H1 (cell line): ENCODE measurements around the gene CLEC16A. TPM values are rescaled to one million over a fixed set of nuclear protein-coding genes. Genes with fewer than 3 reads are reported as not detected.

Experiments used
- CTCF ChIA-PET: fragments of 300-600 bp; sonication (Branson Sonifier 250); formaldehyde crosslinking; loops from one replicate; lab custom pipeline; 2021; ENCODE audit not compliant: partially characterized antibody; lab: Charles Lee
- POLR2A ChIA-PET: fragments of 300-600 bp; sonication (Branson Sonifier 250); formaldehyde crosslinking; loops from one replicate; lab custom pipeline; 2021; ENCODE audit warnings: inconsistent platforms; ENCODE audit not compliant: partially characterized antibody; lab: Charles Lee
- DNase-seq, 2 experiments: peaks; one replicate each; pipeline versions ENCODE4 v3.0.0 to v3.0.0-alpha.2; 2010 to 2022; ENCODE audit warnings: low spot score in 2 of 2, low read depth in 1 of 2, mixed read lengths in 1 of 2
- FAIRE-seq: peaks from 2 replicates; lab custom pipeline; 2011; peaks lifted over from hg19 to GRCh38; lab: Jason Lieb, UNC
- H2AFZ ChIP-seq: 2 replicates; pipeline ENCODE4 v1.8.1; 2012; ENCODE audit warnings: low read length, inconsistent platforms
- H2AK5ac ChIP-seq: 2 replicates; pipeline ENCODE4 v1.6.1; 2013; ENCODE audit warnings: low read depth, low read length
- H2BK120ac ChIP-seq: replicated peaks from 2 replicates; pipeline ENCODE3; 2013; ENCODE audit warnings: low read depth, low read length, inconsistent platforms
- H2BK12ac ChIP-seq: 2 replicates; pipeline ENCODE4 v1.6.1; 2013; ENCODE audit warnings: low read depth, low read length
- H2BK15ac ChIP-seq: 2 replicates; pipeline ENCODE4 v1.6.1; 2013; ENCODE audit warnings: low read length
- H2BK20ac ChIP-seq: 2 replicates; pipeline ENCODE4 v1.6.1; 2013; ENCODE audit warnings: low read length
- H2BK5ac ChIP-seq: 2 replicates; pipeline ENCODE4 v1.6.1; 2013; ENCODE audit warnings: low read depth, low read length
- H3K14ac ChIP-seq: 2 replicates; pipeline ENCODE4 v1.6.1; 2013; ENCODE audit warnings: inconsistent platforms; ENCODE audit not compliant: insufficient read length
- H3K18ac ChIP-seq: 2 replicates; pipeline ENCODE4 v1.6.1; 2013; ENCODE audit warnings: low read length; ENCODE audit errors: extremely low read depth
- H3K23ac ChIP-seq: 2 replicates; pipeline ENCODE4 v1.6.1; 2013; ENCODE audit warnings: inconsistent platforms; ENCODE audit not compliant: insufficient read length
- H3K23me2 ChIP-seq: 2 replicates; pipeline ENCODE4 v1.6.1; 2013; ENCODE audit warnings: low read depth, low read length
- H3K27ac ChIP-seq: 2 replicates; pipeline ENCODE4 v1.6.1; 2011; ENCODE audit warnings: low read depth, low read length, inconsistent platforms
- H3K27me3 ChIP-seq, 4 experiments: replicated peaks in 1 of 4; 1 replicate in 1 of 4; 2 replicates in 3 of 4; pipeline versions ENCODE4 v1.6.1 to v1.8.1; 2011 to 2013; ENCODE audit warnings: low read length in 3 of 4, mild to moderate bottlenecking in 3 of 4, inconsistent platforms in 2 of 4, mixed read lengths in 2 of 4, moderate library complexity in 1 of 4; ENCODE audit not compliant: control insufficient read depth in 3 of 4, insufficient read depth in 3 of 4; ENCODE audit errors: extremely low read depth in 1 of 4
- H3K36me3 ChIP-seq, 4 experiments: 2 replicates each; pipeline versions ENCODE4 v1.6.1 to v1.8.1; 2011 to 2013; ENCODE audit warnings: mild to moderate bottlenecking in 4 of 4, low read length in 3 of 4, moderate library complexity in 2 of 4, control low read depth in 1 of 4, inconsistent platforms in 1 of 4; ENCODE audit not compliant: insufficient read depth in 4 of 4, control insufficient read depth in 2 of 4
- H3K4ac ChIP-seq: replicated peaks from 2 replicates; pipeline ENCODE3; 2013; ENCODE audit warnings: low read length, low read depth, mixed read lengths, inconsistent platforms; ENCODE audit not compliant: insufficient read length
- H3K4me1 ChIP-seq, 4 experiments: replicated peaks in 1 of 4; 1 replicate in 1 of 4; 2 replicates in 3 of 4; pipeline versions ENCODE4 v1.6.1 to v1.8.1; 2011 to 2013; ENCODE audit warnings: low read length in 3 of 4, inconsistent platforms in 2 of 4, mixed read lengths in 1 of 4; ENCODE audit not compliant: insufficient read depth in 4 of 4, control insufficient read depth in 3 of 4
- H3K4me2 ChIP-seq, 2 experiments: 2 replicates each; pipeline versions ENCODE4 v1.6.1 to v1.8.1; 2011 to 2013; ENCODE audit warnings: low read depth in 2 of 2, low read length in 2 of 2, control low read depth in 1 of 2, inconsistent platforms in 1 of 2, mild to moderate bottlenecking in 1 of 2; ENCODE audit not compliant: insufficient read depth in 1 of 2
- H3K4me3 ChIP-seq, 4 experiments: fragments of 200-600, 300-600 bp in 1 of 4; sonication (generic), shearing (Covaris generic), sonication (Bioruptor Twin) in 1 of 4; 2 replicates each; pipeline versions ENCODE4 v1.5.1 to v1.8.1; 2011 to 2016; ENCODE audit warnings: low read length in 4 of 4, low read depth in 3 of 4, control low read depth in 2 of 4, inconsistent platforms in 2 of 4, mild to moderate bottlenecking in 2 of 4, mixed read lengths in 1 of 4, moderate library complexity in 1 of 4; ENCODE audit not compliant: insufficient read depth in 2 of 4; ENCODE audit errors: extremely low read depth in 1 of 4
- H3K56ac ChIP-seq: replicated peaks from 2 replicates; pipeline ENCODE3; 2013; ENCODE audit warnings: low read depth, mild to moderate bottlenecking, mixed read lengths, low read length, inconsistent platforms; ENCODE audit not compliant: insufficient read length
- H3K79me1 ChIP-seq: 2 replicates; pipeline ENCODE4 v1.6.1; 2013; ENCODE audit warnings: low read depth, low read length, control low read depth
- H3K79me2 ChIP-seq, 2 experiments: 2 replicates each; pipeline versions ENCODE4 v1.6.1 to v1.8.1; 2012 to 2013; ENCODE audit warnings: low read length in 2 of 2, mild to moderate bottlenecking in 2 of 2, inconsistent platforms in 1 of 2; ENCODE audit not compliant: insufficient read depth in 2 of 2, control insufficient read depth in 1 of 2
- H3K9ac ChIP-seq, 4 experiments: replicated peaks in 1 of 4; 1 replicate in 1 of 4; 2 replicates in 3 of 4; pipeline versions ENCODE4 v1.6.1 to v1.8.1; 2011 to 2013; ENCODE audit warnings: low read depth in 3 of 4, low read length in 3 of 4, control low read depth in 2 of 4, mild to moderate bottlenecking in 2 of 4, moderate library complexity in 2 of 4, inconsistent platforms in 1 of 4; ENCODE audit errors: extremely low read depth in 1 of 4
- H3K9me3 ChIP-seq, 2 experiments: 2 replicates each; pipeline versions ENCODE4 v1.6.1 to v1.8.1; 2012 to 2013; ENCODE audit warnings: mild to moderate bottlenecking in 2 of 2, moderate library complexity in 2 of 2, control low read depth in 1 of 2, inconsistent platforms in 1 of 2, low read depth in 1 of 2, low read length in 1 of 2, mixed read lengths in 1 of 2; ENCODE audit not compliant: insufficient read depth in 2 of 2
- H4K20me1 ChIP-seq, 2 experiments: replicated peaks in 1 of 2; 2 replicates each; pipeline versions ENCODE3 to v1.8.1; 2011 to 2013; ENCODE audit warnings: inconsistent platforms in 2 of 2, low read length in 2 of 2, mild to moderate bottlenecking in 1 of 2; ENCODE audit not compliant: insufficient read depth in 2 of 2, control insufficient read depth in 1 of 2
- H4K5ac ChIP-seq: 2 replicates; pipeline ENCODE4 v1.6.1; 2013; ENCODE audit warnings: low read length, low read depth, mixed read lengths, inconsistent platforms; ENCODE audit not compliant: insufficient read length
- H4K8ac ChIP-seq: 2 replicates; pipeline ENCODE4 v1.8.0; 2013; ENCODE audit warnings: mild to moderate bottlenecking, moderate library complexity, low read length, inconsistent platforms; ENCODE audit not compliant: insufficient read depth; ENCODE audit errors: extremely low read depth
- H4K91ac ChIP-seq: replicated peaks from 2 replicates; pipeline ENCODE3; 2013; ENCODE audit warnings: low read length, mixed read lengths, inconsistent platforms; ENCODE audit not compliant: insufficient read length
- JUND ChIP-seq: IDR thresholded peaks from 2 replicates; pipeline ENCODE4 v1.6.1; 2011; ENCODE audit warnings: mild to moderate bottlenecking, improper control_type of control experiment, low read length
- WGBS, 2 experiments: shearing (Covaris generic) in 1 of 2; methylation state at CpG; one replicate each; pipeline versions ENCODE4 v1.1.6 to v1.1.7; 2013 to 2015; ENCODE audit warnings: low lambda C conversion rate in 2 of 2, mixed read lengths in 2 of 2, inconsistent platforms in 1 of 2, low coverage in 1 of 2, missing lambda C conversion rate in 1 of 2; ENCODE audit not compliant: insufficient replicate concordance in 2 of 2, insufficient coverage in 1 of 2, insufficient read length in 1 of 2; ENCODE audit errors: extremely low coverage in 1 of 2, missing lambda C conversion rate in 1 of 2; 5-methylcytosine and 5-hydroxymethylcytosine counted together
- polyA plus RNA-seq, 7 experiments: library from polyadenylated mRNA; depleted of rRNA in 3 of 7; stranded (reverse) in 5 of 7; unstranded in 2 of 7; fragments of >200 nt in 5 of 7; fragments of 200-250 nt in 2 of 7; gene quantifications; 1 replicate in 5 of 7; 2 replicates in 1 of 7; 4 replicates in 1 of 7; pipeline versions ENCODE4 v1.2.1 to v1.2.3, GENCODE V29; 2011 to 2013; ENCODE audit warnings: missing spikeins in 2 of 7, mixed read lengths in 2 of 7
- total RNA-seq: library from RNA; stranded (reverse); fragmentation: NEBNext Ultra II Directional; extraction: Animal tissue kit (Norgen Biotek cat#: 25700); gene quantifications from 2 replicates; pipeline ENCODE4 v1.2.1, GENCODE V29; 2021
- TF ChIP-seq, protein P1 (sequence below): IDR thresholded peaks from 2 replicates; pipeline ENCODE4 v1.6.1; 2011; ENCODE audit warnings: low read length, improper control_type of control experiment

Gene CLEC16A
- total and polyA plus RNA-seq, 2 of the 8 experiments (the other 6 are each of a cell fraction or from before 2014, with no cell fraction given) = 7.6 to 19.3 TPM

DNA sequence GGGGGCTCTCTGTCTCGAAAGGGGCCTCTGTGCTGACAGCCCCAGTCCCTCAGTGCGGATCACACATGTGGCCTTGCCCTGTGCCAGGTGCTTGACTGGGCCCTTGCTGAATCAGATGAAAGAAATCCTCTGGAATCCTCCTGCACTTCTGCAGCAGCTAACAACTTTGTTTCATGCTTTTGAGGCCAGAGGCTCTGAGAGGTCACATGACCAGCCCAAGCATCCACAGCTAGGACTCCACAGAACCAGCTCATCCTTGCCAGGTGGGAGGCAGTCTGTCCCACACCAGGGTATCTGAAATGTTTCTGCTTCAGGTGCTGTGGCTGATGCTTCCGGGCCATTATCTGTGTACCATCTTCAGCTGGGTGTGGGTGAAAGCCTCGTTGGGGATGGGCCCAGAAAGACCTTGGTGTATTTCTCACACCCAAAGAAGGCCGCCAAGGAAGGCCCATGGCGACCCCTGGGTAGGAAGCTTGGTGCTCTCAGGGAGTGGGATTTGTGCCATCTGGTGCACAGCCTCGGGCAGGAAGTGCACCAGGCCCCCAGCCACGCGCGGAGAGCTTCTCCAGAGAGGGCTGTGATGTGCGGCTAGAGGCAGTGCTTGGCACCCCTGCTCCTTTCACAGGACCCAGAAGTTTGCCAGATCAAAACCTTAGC lies 143.8 kb downstream of the CLEC16A start:
- Histone ChIP-seq H3K9me3 (no peaks in the 10 kb centered on the region), H3K9ac (no peak overlapping the region), H3K27me3 (no peaks in the 10 kb centered on the region), H2AFZ (no peak overlapping the region), H3K4me1 (peaks cover 0 to 9% (median 1%) of the 10 kb centered on the region in 4 experiments; a peak in 2 of 7 replicates), H3K23me2 (no peaks in the 10 kb centered on the region), H2BK20ac (no peak overlapping the region), H3K79me2 (no peaks in the 10 kb centered on the region), H3K56ac (no peak overlapping the region), H2BK120ac (no peak overlapping the region), H3K4ac (no peak overlapping the region), H2BK5ac (0 out of 2 replicates have a peak overlapping the region, but pooled peaks have one; percentile 3), H2BK12ac (no peak overlapping the region), H3K4me2 (no peak overlapping the region), H3K18ac (peak overlapping the region; percentile 53; the same call in 1 of the 2 replicates), H3K4me3 (no peak overlapping the region), H2BK15ac (no peak overlapping the region), H3K36me3 (no peaks in the 10 kb centered on the region), H2AK5ac (no peak overlapping the region), H3K79me1 (no peaks in the 10 kb centered on the region), H3K14ac (no peak overlapping the region), H3K27ac (no peak overlapping the region), H4K91ac (no peak overlapping the region), H4K8ac (no peak overlapping the region), H4K5ac (no peak overlapping the region), H4K20me1 (no peaks in the 10 kb centered on the region), H3K23ac (no peak overlapping the region)
- CTCF ChIA-PET = interaction anchor here (0.6 to 1.6 kb wide), 11 partner anchors 12 to 268 kb away, joined by 3 to 7 read pairs (median 3); no protein-coding TSS in a partner anchor
- WGBS, 2 experiments = 94% methylated on average over 11 of the region's 11 CpGs; no CpG with 5 or more reads in 1 of the 2 experiments
- POLR2A ChIA-PET = interaction anchor here (0.9 to 1.0 kb wide), 2 partner anchors 31 to 167 kb away, joined by 3 read pairs; no protein-coding TSS in a partner anchor
- TF ChIP-seq, protein P1, sequence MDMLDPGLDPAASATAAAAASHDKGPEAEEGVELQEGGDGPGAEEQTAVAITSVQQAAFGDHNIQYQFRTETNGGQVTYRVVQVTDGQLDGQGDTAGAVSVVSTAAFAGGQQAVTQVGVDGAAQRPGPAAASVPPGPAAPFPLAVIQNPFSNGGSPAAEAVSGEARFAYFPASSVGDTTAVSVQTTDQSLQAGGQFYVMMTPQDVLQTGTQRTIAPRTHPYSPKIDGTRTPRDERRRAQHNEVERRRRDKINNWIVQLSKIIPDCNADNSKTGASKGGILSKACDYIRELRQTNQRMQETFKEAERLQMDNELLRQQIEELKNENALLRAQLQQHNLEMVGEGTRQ = 0 out of 2 replicates have a peak, but pooled peaks have one; percentile 21
- no peak for TF ChIP-seq JUND
- no peak for FAIRE-seq
- DNase-seq = no peak
